NT2/D1 (cell line): ENCODE measurements around the gene NTRK2.

Experiments
- SUZ12 ChIP-seq: IDR thresholded peaks from 2 replicates; pipeline ENCODE4 v1.6.1; 2011; ENCODE audit not compliant: insufficient read length, insufficient read depth; ENCODE audit errors: extremely low read depth
- YY1 ChIP-seq: IDR thresholded peaks from 2 replicates; pipeline ENCODE4 v1.6.1; 2011; ENCODE audit not compliant: insufficient read length, insufficient read depth
- ZNF274 ChIP-seq: IDR thresholded peaks from 2 replicates; pipeline ENCODE4 v1.6.1; 2011; ENCODE audit warnings: mild to moderate bottlenecking, low read depth, low read length

- TF ChIP-seq YY1 (no peak), ZNF274 (no peak), SUZ12 (no peak)
Observed at GRCh38 chr9:84667571-84668195, 1.8 kb upstream of the NTRK2 start.
